Activated T-helper 1 cell treated with anti-CD3 and anti-CD28 coated beads, Interleukin-12 subunit alpha, Interleukin-12 subunit beta, Interleukin-2, Interleukin-4 antibody, amounts not matched to agents 30 ng/mL and 10 ng/mL and 1 ng/mL, durations not matched to agents 14 hours and 24 hours and 36 hours (primary cell): ENCODE data around the gene TBC1D2B. TPM values are rescaled to one million over a fixed set of nuclear protein-coding genes. Genes with fewer than 3 reads are reported as not detected.

Experiments used
- DNase-seq: peaks from one replicate; pipeline ENCODE4 v3.0.0; 2021; ENCODE audit warnings: low spot score
- H3K27ac Mint-ChIP-seq: one replicate; pipeline ENCODE4 v1.8.0; 2021; ENCODE audit warnings: mild to moderate bottlenecking, mixed read lengths
- H3K27me3 Mint-ChIP-seq: one replicate; pipeline ENCODE4 v1.8.0; 2022; ENCODE audit warnings: mild to moderate bottlenecking, moderate library complexity, mixed read lengths; ENCODE audit not compliant: insufficient read depth
- H3K36me3 Mint-ChIP-seq: one replicate; pipeline ENCODE4 v1.8.0; 2021; ENCODE audit warnings: low read depth, mixed read lengths
- H3K4me1 Mint-ChIP-seq: one replicate; pipeline ENCODE4 v1.8.0; 2021; ENCODE audit warnings: low read depth, mixed read lengths
- H3K4me3 Mint-ChIP-seq: one replicate; pipeline ENCODE4 v1.8.0; 2021; ENCODE audit warnings: mild to moderate bottlenecking, moderate library complexity, mixed read lengths
- H3K9me3 Mint-ChIP-seq: one replicate; pipeline ENCODE4 v1.8.0; 2021; ENCODE audit warnings: mixed read lengths
- intact Hi-C: fragments of 100-400 bp; cut with micrococcal nuclease; formaldehyde crosslinking; loops from one replicate; pipeline ENCODE4 v1.15.1; 2024
- total RNA-seq: library from RNA; stranded (reverse); gene quantifications from 2 replicates; pipeline ENCODE4 v1.2.3, GENCODE V29; 2022

The TBC1D2B gene
- total RNA-seq, 1 donor from 2014 or later = 60.8 TPM

DNA sequence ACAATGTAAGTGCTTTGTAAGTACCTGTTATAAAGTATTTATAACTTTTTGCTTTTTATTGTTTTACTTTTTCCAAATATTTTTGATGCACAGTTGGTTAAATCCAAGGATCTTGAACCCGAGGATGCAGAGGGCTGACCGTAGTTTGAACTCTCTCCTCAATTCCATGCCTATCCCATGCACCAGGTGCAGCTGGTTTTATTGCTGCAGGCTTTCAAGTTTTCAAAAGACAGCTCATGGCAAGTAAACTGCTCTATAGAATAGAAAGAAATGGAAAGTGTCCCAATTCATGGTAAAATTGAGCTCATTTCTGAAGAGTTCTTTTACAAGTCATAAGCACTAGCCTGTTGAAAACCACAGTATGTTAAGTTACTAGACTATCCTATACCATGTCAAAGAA, 131.9 kb downstream of the TBC1D2B start:
- H3K27me3 Mint-ChIP-seq = peaks cover 16% of the 10 kb centered on the region
- no peaks in the 10 kb centered on the region for H3K9me3 Mint-ChIP-seq
- intact Hi-C loops = no loop called here
- H3K4me1 Mint-ChIP-seq = peaks cover 8% of the 10 kb centered on the region
- no peaks in the 10 kb centered on the region for H3K36me3 Mint-ChIP-seq
- DNase-seq = no peak
- no peak overlapping the region for H3K27ac Mint-ChIP-seq
- no peak overlapping the region for H3K4me3 Mint-ChIP-seq

Other genes starting within 250 kb of the TBC1D2B start
- not detected in 2 replicates for gene SH2D7, start 14.8 kb upstream of the TBC1D2B start, total RNA-seq
- gene CIB2, start 53.7 kb upstream of the TBC1D2B start, total RNA-seq = 1.2 and 1.9 TPM in 2 replicates
- 160 and 163 TPM in 2 replicates for gene IDH3A, start 71.7 kb upstream of the TBC1D2B start, total RNA-seq
- gene ACSBG1, start 156.9 kb upstream of the TBC1D2B start, total RNA-seq = 0.15 and 0.52 TPM in 2 replicates
- gene DNAJA4, start 186.9 kb upstream of the TBC1D2B start, total RNA-seq = 68.4 and 70.8 TPM in 2 replicates
- 54.3 and 57.3 TPM in 2 replicates for gene SKIC8, start 221.9 kb upstream of the TBC1D2B start, total RNA-seq